ENCODE results near the gene PPP2R2B.

DNA sequence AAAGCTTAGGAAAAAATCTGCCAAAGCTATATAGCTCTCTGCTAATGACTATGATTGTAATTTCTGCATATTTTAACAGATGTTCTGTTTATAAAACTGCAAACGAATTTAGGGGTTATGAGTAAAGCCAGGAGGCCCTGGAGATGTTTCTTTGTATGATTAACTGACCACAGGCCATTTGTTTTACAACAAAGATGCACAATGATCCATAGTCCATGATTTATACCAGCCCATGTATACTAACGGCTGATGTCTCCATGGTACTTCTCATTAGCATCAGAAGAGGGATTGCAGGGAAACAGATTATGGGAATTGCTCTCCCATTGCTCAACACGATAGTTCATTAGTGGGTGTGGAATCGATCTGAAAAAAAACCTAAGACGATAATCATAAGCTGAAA is 78.9 kb downstream of the PPP2R2B start:
- TF ChIP-seq, protein P1, sequence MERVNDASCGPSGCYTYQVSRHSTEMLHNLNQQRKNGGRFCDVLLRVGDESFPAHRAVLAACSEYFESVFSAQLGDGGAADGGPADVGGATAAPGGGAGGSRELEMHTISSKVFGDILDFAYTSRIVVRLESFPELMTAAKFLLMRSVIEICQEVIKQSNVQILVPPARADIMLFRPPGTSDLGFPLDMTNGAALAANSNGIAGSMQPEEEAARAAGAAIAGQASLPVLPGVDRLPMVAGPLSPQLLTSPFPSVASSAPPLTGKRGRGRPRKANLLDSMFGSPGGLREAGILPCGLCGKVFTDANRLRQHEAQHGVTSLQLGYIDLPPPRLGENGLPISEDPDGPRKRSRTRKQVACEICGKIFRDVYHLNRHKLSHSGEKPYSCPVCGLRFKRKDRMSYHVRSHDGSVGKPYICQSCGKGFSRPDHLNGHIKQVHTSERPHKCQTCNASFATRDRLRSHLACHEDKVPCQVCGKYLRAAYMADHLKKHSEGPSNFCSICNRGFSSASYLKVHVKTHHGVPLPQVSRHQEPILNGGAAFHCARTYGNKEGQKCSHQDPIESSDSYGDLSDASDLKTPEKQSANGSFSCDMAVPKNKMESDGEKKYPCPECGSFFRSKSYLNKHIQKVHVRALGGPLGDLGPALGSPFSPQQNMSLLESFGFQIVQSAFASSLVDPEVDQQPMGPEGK (CRISPR knock-in tag; IDR thresholded peaks at IDR 0.05; ENCODE audit: borderline replicate concordance), result no peak
- TF ChIP-seq ESRRG (CRISPR knock-in tag; IDR thresholded peaks at IDR 0.05), result no peak
- TF ChIP-seq TCF4 (CRISPR knock-in tag; IDR thresholded peaks at IDR 0.05; ENCODE audit: borderline replicate concordance), result no peak

All from SK-N-SH treated with all-trans-retinoic acid at 6 μM for 48 hours (cell line).